Smooth muscle cell (in vitro differentiated cells): Measurements from ENCODE around the gene GSTCD. TPM values are rescaled to one million over a fixed set of nuclear protein-coding genes. Genes with fewer than 3 reads are reported as not detected.
A peak's percentile ranks its signal among the peaks of the same experiment; 100 is the strongest.

Experiments used
- DNase-seq: peaks from one replicate; lab custom pipeline; 2025; ENCODE audit not compliant: unreplicated experiment; lab: John Stamatoyannopoulos, UW
- H2AFZ ChIP-seq: fragments of 200-600 bp; sonication (generic); 2 replicates; pipeline ENCODE4 v1.6.0; 2016; ENCODE audit warnings: antibody characterized with exemption, low read depth, mild to moderate bottlenecking
- H3F3A ChIP-seq: fragments of 200-600 bp; sonication (generic); 2 replicates; pipeline ENCODE4 v1.6.0; 2017; ENCODE audit warnings: antibody characterized with exemption, low read depth
- H3K27ac ChIP-seq: fragments of 200-600 bp; sonication (generic); 2 replicates; pipeline ENCODE4 v1.5.1; 2016; ENCODE audit warnings: low read depth, mild to moderate bottlenecking
- H3K27me3 ChIP-seq: fragments of 200-600 bp; sonication (generic); 2 replicates; pipeline ENCODE4 v1.6.1; 2016; ENCODE audit warnings: low read depth, mild to moderate bottlenecking
- H3K36me3 ChIP-seq: fragments of 200-600 bp; sonication (generic); 2 replicates; pipeline ENCODE4 v1.5.1; 2016; ENCODE audit warnings: low read depth
- H3K4me1 ChIP-seq: fragments of 200-600 bp; sonication (generic); 2 replicates; pipeline ENCODE4 v1.5.1; 2016; ENCODE audit warnings: low read depth
- H3K4me2 ChIP-seq: fragments of 200-600 bp; sonication (generic); 2 replicates; pipeline ENCODE4 v1.6.0; 2016; ENCODE audit warnings: mild to moderate bottlenecking
- H3K4me3 ChIP-seq: fragments of 200-600 bp; sonication (generic); 2 replicates; pipeline ENCODE4 v1.5.1; 2016; ENCODE audit warnings: mild to moderate bottlenecking
- H3K79me2 ChIP-seq: fragments of 200-600 bp; sonication (generic); 2 replicates; pipeline ENCODE4 v1.6.0; 2016; ENCODE audit warnings: low read depth, mild to moderate bottlenecking
- H3K9ac ChIP-seq: fragments of 200-600 bp; sonication (generic); 2 replicates; pipeline ENCODE4 v1.6.0; 2016; ENCODE audit warnings: low read depth
- H3K9me3 ChIP-seq: fragments of 200-600 bp; sonication (generic); replicated peaks from 2 replicates; pipeline ENCODE4 v1.5.1; 2016; ENCODE audit warnings: low read depth
- H4K20me1 ChIP-seq: fragments of 200-600 bp; sonication (generic); 2 replicates; pipeline ENCODE4 v1.6.0; 2016; ENCODE audit warnings: low read depth
- WGBS: methylation state at CpG from one replicate; pipeline ENCODE4 v1.1.7; 2016; ENCODE audit warnings: low lambda C conversion rate; 5-methylcytosine and 5-hydroxymethylcytosine counted together
- polyA plus RNA-seq: library from polyadenylated mRNA; unstranded; fragments of >200 nt; fragmentation: Nextera tagmentation; extraction: Ambion mirVana; gene quantifications from 2 replicates; pipeline ENCODE4 v1.2.1, GENCODE V29; 2016
- total RNA-seq: library from RNA; depleted of rRNA; stranded (reverse); fragments of >200 nt; gene quantifications from 2 replicates; pipeline ENCODE4 v1.2.3, GENCODE V29; 2014
- TF ChIP-seq, protein P1 (sequence below): fragments of 200-600 bp; sonication (generic); IDR thresholded peaks from 2 replicates; pipeline ENCODE4 v1.5.1; 2017; ENCODE audit warnings: borderline replicate concordance, mild to moderate bottlenecking, antibody characterized with exemption; ENCODE audit not compliant: insufficient read depth, poor library complexity, severe bottlenecking

GSTCD gene
- total and polyA plus RNA-seq, 2 experiments from 2014 or later = 5.6 to 10.5 TPM

DNA sequence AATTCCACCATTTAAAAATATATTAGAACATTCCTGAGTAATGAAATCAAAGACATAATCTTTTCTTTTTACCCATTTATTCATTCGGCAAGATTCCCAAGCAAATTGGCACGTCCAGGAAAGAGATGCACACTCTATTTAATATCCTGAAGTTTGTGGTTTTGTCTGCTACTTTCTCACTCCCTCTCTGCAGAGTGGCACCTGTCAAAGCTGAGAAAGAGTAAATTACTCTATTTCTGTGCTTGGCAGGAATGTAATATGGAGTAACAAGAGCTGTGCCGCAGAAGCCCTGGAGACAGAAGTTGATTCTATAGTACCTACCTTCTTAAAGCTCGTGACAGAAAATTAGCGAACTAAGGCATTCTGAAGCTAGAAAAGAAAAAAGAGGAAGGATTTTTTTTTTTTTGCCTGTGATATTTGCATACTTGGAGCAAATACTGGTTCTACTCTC, 5.5 kb downstream of the GSTCD start:
- Histone ChIP-seq H3K9ac (no peak overlapping the region), H3K4me3 (no peak overlapping the region)

DNA sequence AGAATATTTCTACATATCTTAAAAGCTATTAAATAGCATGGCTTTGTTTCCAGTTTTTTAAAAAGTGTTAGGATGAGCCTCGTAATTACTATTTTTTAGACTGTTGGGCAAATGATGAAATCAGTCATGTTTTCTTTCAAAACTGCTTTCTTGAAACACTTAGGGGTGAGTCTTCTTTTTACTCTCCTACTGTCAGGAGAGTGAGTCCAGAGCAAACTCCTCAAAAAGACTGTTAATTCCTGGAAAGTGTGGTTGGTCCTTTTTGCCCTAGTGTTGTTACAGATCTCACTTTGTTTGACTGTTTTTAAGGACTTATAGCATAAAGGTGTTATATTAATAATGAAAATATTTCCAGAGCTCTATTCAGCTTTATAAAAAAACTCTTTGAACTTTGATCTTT, 6.3 kb downstream of the GSTCD start:
- no peaks in the 10 kb centered on the region for H3F3A ChIP-seq
- no peak overlapping the region for H3K4me3 ChIP-seq
- H3K36me3 ChIP-seq = no peaks in the 10 kb centered on the region
- no peak overlapping the region for H2AFZ ChIP-seq
- H3K9ac ChIP-seq = no peak overlapping the region
- H3K4me2 ChIP-seq = no peak overlapping the region
- H3K27ac ChIP-seq = no peak overlapping the region
- H3K9me3 ChIP-seq = no peaks in the 10 kb centered on the region
- H4K20me1 ChIP-seq = no peaks in the 10 kb centered on the region
- DNase-seq = no peak
- H3K79me2 ChIP-seq = peaks cover 15% of the 10 kb centered on the region
- TF ChIP-seq, protein P1, sequence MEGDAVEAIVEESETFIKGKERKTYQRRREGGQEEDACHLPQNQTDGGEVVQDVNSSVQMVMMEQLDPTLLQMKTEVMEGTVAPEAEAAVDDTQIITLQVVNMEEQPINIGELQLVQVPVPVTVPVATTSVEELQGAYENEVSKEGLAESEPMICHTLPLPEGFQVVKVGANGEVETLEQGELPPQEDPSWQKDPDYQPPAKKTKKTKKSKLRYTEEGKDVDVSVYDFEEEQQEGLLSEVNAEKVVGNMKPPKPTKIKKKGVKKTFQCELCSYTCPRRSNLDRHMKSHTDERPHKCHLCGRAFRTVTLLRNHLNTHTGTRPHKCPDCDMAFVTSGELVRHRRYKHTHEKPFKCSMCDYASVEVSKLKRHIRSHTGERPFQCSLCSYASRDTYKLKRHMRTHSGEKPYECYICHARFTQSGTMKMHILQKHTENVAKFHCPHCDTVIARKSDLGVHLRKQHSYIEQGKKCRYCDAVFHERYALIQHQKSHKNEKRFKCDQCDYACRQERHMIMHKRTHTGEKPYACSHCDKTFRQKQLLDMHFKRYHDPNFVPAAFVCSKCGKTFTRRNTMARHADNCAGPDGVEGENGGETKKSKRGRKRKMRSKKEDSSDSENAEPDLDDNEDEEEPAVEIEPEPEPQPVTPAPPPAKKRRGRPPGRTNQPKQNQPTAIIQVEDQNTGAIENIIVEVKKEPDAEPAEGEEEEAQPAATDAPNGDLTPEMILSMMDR = no peak
- no peaks in the 10 kb centered on the region for H3K27me3 ChIP-seq
- peaks cover under 1% of the 10 kb centered on the region for H3K4me1 ChIP-seq
- WGBS = 75% methylated on average over 1 of the region's 1 CpG

More for the DNA sequence above, 5.5 kb downstream of the GSTCD start:
- Histone ChIP-seq H2AFZ (no peak overlapping the region), H3K36me3 (no peaks in the 10 kb centered on the region), H3K4me2 (no peak overlapping the region), H4K20me1 (no peaks in the 10 kb centered on the region), H3F3A (no peaks in the 10 kb centered on the region), H3K4me1 (peaks cover 9% of the 10 kb centered on the region), H3K27ac (no peak overlapping the region), H3K27me3 (no peaks in the 10 kb centered on the region), H3K79me2 (peaks cover 23% of the 10 kb centered on the region), H3K9me3 (no peaks in the 10 kb centered on the region)
- WGBS = 89% methylated on average over 5 of the region's 5 CpGs
- DNase-seq = no peak
- TF ChIP-seq, protein P1 = no peak

DNA sequence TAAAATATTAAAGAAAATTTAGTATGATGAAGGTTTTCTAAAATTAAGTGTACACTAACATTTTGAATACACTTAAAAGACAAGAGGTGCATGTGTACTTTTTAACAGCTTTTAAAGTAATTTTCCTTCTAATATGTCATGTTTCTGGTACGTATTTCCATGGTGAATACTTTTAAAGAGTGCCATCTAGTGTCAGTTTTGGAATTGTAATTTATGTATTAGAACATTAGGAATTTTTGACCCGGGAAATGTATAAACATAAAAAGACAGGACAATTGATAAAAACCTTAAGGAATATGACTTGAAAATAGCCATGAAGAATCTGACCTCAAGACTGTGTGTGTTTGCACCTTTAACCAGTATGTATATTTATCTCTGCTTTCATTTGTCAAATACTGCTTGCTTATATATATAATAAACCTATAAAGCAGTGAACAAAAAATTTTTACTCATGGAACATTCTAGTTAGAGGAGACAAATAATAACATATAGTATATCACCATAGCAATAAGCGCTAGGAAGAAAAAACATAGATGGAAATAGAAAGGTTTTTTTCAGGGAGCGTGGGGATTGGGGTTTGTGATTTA, 7.2 kb downstream of the GSTCD start:
- Histone ChIP-seq H3K27me3 (no peaks in the 10 kb centered on the region), H3K4me2 (no peak overlapping the region), H3K36me3 (no peaks in the 10 kb centered on the region), H4K20me1 (no peaks in the 10 kb centered on the region), H3K79me2 (peaks cover 13% of the 10 kb centered on the region), H2AFZ (no peak overlapping the region), H3K27ac (no peak overlapping the region), H3K9ac (no peak overlapping the region), H3K4me3 (no peak overlapping the region), H3K4me1 (no peaks in the 10 kb centered on the region), H3K9me3 (no peaks in the 10 kb centered on the region), H3F3A (no peaks in the 10 kb centered on the region)
- TF ChIP-seq, protein P1 = peak; percentile 50
- WGBS = 72% methylated on average over 4 of the region's 4 CpGs
- DNase-seq = no peak

DNA sequence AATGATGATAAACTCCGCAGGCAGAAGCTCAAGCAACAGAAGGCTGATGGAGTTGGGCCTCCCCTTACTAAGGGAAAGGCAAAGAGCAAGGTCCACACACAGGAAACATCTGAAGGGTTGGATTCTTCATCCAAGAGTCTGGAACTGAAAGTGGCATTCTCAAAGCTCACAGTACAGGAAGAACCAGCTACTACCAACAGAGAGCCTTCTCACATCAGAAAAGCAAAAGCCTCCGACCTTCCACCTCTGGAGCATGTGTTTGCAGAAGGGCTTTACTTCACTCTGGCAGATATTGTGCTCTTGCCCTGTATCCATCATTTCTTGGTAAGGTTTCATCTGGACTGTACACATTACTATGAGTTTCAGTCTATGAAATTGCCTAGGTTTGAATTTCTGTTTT, 10.6 kb downstream of the GSTCD start:
- no peak overlapping the region for H3K9ac ChIP-seq
- H3K4me2 ChIP-seq = no peak overlapping the region
- no peaks in the 10 kb centered on the region for H3K4me1 ChIP-seq
- H4K20me1 ChIP-seq = no peaks in the 10 kb centered on the region
- H3K27ac ChIP-seq = no peak overlapping the region
- H3K9me3 ChIP-seq = no peaks in the 10 kb centered on the region
- H3K4me3 ChIP-seq = no peak overlapping the region
- no peaks in the 10 kb centered on the region for H3K27me3 ChIP-seq
- H3K79me2 ChIP-seq = peaks cover 5% of the 10 kb centered on the region
- H3K36me3 ChIP-seq = no peaks in the 10 kb centered on the region
- no peaks in the 10 kb centered on the region for H3F3A ChIP-seq
- H2AFZ ChIP-seq = no peak overlapping the region
- TF ChIP-seq, protein P1 = no peak
- WGBS = 98% methylated on average over 2 of the region's 2 CpGs
- no peak for DNase-seq
